Bronchial epithelial cell (primary cell): Measurements from ENCODE around the gene C5orf58. TPM values are rescaled to one million over a fixed set of nuclear protein-coding genes. Genes with fewer than 3 reads are reported as not detected.

Experiments used
- DNase-seq: peaks from one replicate; pipeline ENCODE4 v3.0.0-alpha.2; 2010; ENCODE audit warnings: low read depth
- FAIRE-seq: peaks from 2 replicates; lab custom pipeline; 2011; peaks lifted over from hg19 to GRCh38; lab: Jason Lieb, UNC
- H3K27me3 ChIP-seq: 2 replicates; pipeline ENCODE4 v1.5.1; 2011; ENCODE audit warnings: low read length; ENCODE audit not compliant: control insufficient read depth, insufficient read depth
- H3K36me3 ChIP-seq: 2 replicates; pipeline ENCODE4 v1.5.1; 2011; ENCODE audit warnings: low read length; ENCODE audit not compliant: control insufficient read depth, insufficient read depth
- H3K4me3 ChIP-seq: 2 replicates; pipeline ENCODE4 v1.5.1; 2011; ENCODE audit warnings: mild to moderate bottlenecking, low read depth, low read length, control low read depth
- CTCF ChIP-seq: IDR thresholded peaks from 2 replicates; pipeline ENCODE4 v1.5.1; 2011; ENCODE audit warnings: mild to moderate bottlenecking, moderate library complexity, low read length, control low read depth, inconsistent platforms; ENCODE audit not compliant: insufficient read depth, severe bottlenecking
- total RNA-seq: library from RNA; depleted of rRNA; stranded (reverse); fragments of >200 nt; gene quantifications from 2 replicates; pipeline ENCODE4 v1.2.1, GENCODE V29; 2014

Gene C5orf58
- total RNA-seq, 1 donor from 2014 or later, result not detected

GRCh38 chr5:170262061-170263045 is 29.6 kb downstream of the C5orf58 start:
- FAIRE-seq (no peak), DNase-seq (no peak)
- TF ChIP-seq CTCF, result no peak
- H3K27me3 ChIP-seq, result peaks cover 17% of the 10 kb centered on the region
- H3K4me3 ChIP-seq, result no peak overlapping the region
- no peaks in the 10 kb centered on the region for H3K36me3 ChIP-seq

GRCh38 chr5:170263906-170264305 is 31.1 kb downstream of the C5orf58 start:
- FAIRE-seq (no peak), DNase-seq (no peak)
- Histone ChIP-seq H3K4me3 (no peak overlapping the region), H3K36me3 (no peaks in the 10 kb centered on the region), H3K27me3 (peaks cover 17% of the 10 kb centered on the region)
- no peak for TF ChIP-seq CTCF

GRCh38 chr5:170265522-170265921 is 32.7 kb downstream of the C5orf58 start:
- no peak for FAIRE-seq
- peaks cover 17% of the 10 kb centered on the region for H3K27me3 ChIP-seq
- no peak overlapping the region for H3K4me3 ChIP-seq
- TF ChIP-seq CTCF, result no peak
- H3K36me3 ChIP-seq, result no peaks in the 10 kb centered on the region
- no peak for DNase-seq

GRCh38 chr5:170266570-170267381 is 34.0 kb downstream of the C5orf58 start:
- DNase-seq (no peak), FAIRE-seq (no peak)
- Histone ChIP-seq H3K27me3 (peaks cover 17% of the 10 kb centered on the region), H3K4me3 (no peak overlapping the region), H3K36me3 (no peaks in the 10 kb centered on the region)
- no peak for TF ChIP-seq CTCF

GRCh38 chr5:170267431-170268152 is 34.8 kb downstream of the C5orf58 start:
- H3K4me3 ChIP-seq, result no peak overlapping the region
- H3K36me3 ChIP-seq, result no peaks in the 10 kb centered on the region
- peak; percentile 81 for TF ChIP-seq CTCF
- H3K27me3 ChIP-seq, result peaks cover 17% of the 10 kb centered on the region
- no peak for FAIRE-seq
- DNase-seq, result peak; percentile 58
